Stimulated activated CD4-positive, alpha-beta T cell treated with anti-CD3 and anti-CD28 coated beads, Interleukin-1b, Interleukin-23, amount 100 ng/mL, for 48 hours (primary cell): Measurements from ENCODE around the gene GPAT3.
"Not testable (repeated sequence)": the region's sequence is repeated elsewhere in the genome, so short reads cannot be mapped to it uniquely, and the experiment has no call there.

Experiments
- DNase-seq: peaks from one replicate; pipeline ENCODE4 v3.0.0-alpha.2; 2020

GPAT3 gene

DNA sequence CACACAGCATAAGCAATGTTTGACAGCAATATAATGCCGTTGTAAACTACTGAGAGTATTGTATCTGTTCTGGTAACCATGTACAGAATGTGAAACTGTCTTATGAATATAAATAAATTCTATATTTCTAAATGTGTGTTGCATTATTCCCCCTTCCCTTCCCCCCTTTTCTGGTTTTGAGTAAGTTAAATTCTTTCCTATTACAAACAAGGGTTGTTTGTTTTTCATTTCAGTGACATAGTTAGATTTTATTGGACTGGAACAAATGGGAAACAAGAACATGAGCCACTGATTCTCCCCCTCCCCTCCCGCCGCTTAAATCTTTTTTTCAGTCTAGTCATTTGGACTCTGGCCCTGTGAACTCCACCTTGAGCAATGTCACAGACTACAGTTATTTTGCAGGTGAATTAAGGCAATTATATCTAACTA, 69.8 kb downstream of the GPAT3 start:
- DNase-seq: no peak

DNA sequence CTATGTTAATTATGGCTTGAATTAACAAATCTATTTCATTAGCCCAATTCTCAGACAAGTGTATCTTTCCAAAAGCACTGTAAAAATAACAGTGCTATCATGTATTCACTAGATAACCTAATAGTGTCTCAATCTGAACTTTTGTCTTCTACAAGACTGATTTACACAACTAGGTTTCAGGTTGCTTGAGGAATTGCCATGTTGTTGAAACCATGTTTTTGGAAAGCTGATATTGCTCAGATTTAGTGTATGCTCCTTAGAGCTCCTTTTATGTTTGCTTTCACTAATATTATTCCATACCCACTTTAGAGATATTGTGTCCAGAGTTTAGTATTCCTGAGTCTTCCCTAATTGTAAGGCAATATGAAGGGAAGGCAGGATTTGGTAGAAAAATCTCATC, 70.6 kb downstream of the GPAT3 start:
- DNase-seq: no peak

DNA sequence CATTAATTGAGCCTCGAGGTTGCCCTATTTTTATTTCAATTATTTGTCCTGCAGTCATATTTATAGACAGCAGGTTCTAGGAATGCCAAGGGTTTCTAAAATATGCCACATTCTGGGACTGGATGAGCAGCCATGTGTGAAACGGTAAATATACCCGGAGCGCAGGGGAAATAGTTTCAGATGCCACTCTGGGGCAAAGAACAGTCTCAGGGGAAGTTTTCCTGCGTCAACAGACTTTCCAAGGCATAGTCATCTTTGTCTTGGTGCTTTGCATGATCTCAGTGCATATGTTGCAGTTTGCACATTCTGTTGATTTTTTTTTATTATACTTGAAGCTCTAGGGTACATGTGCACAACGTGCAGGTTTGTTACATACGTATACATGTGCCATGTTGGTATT, 71.0 kb downstream of the GPAT3 start:
- DNase-seq: no peak

DNA sequence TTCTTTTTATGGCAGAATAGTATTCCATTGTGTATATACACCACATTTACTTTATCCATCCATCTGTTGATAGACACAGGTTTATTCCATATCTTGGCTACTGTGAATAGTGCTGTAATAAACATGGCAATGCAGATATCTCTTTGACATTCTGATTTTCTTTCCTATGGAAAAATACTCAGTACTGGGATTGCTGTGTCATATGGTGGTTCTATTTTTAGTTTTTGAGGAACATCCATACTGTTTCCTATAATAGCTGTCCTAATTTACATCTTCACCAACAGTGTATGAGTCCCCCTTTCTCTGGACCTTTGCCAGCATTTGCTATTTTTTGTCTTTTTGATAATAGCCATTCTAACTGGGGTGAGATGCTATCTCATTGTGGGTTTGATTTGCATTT, 73.5 kb downstream of the GPAT3 start:
- DNase-seq: no peak

DNA sequence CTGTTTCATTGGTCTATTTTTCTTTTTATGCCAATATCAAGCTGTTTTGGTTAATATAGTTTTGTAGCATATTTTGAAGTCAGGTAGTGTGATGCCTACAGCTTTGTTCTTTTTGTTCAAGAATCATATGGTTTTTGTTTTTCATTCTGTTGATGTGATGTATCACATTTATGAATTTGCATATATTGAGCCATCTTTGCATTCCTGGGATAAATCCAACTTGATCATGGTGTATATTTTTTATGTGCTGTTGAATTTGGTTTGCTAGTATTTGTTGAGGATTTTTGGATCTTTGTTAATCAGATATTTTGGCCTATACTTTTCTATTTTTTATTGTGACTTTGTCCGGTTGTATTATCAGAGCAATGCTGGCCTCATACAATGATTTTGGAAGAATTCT, 74.8 kb downstream of the GPAT3 start:
- no peak for DNase-seq

DNA sequence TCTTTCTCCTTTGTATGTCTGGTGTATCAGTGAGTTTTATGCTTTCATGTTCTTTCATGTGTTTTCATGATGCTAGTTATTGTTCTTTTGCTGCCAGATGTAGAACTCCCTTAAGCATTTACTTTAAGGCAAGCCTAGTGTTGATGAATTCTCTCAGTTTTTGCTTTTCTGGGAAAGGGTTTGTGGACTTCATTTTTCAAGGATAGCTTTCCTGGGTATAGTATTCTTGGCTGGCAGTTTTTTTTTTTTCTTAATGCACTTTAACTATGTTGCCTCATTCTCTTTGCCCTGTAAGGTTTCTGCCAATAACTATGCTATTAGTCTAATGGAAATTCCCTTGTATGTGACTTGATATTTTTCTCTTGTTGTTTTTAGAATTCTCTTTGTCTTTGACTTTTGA, 77.1 kb downstream of the GPAT3 start:
- no peak for DNase-seq

DNA sequence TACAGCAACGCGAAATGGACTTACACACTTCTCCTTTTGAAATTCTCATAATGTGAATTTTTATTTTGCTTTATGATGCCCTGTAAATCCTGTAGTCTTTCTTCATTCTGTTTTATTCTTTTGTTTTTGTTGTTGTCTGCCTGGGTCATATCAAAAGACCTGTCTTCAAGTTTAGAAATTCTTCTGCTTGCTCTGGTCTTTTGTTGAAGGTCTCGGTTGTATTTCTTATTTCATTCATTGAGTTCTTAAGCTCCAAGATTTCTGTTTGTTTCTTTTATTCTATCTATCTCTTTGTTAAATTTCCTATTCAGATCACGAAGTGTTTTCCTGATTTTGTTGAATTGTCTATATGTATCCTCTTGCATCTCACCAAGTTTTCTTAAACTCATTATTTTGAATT, 78.1 kb downstream of the GPAT3 start:
- DNase-seq: no peak

DNA sequence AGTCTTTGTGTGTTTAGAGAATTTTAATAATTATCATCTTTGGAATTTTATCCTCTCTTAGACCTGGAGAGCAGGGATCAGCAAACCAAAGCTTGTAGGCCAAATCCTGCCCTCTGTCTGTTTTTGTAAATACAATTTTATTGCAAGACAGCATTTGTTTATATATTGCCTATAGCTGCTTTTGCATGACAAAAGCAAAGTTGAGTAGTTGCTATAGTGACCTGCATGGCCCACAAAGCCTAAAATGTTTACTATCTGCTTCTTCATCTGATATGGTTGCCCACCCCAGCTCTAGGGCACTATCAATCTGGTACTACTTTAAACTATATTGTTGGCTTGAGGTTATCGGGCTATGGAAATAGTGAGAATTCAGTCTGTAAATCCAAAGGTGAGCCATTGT, 80.3 kb downstream of the GPAT3 start:
- no peak for DNase-seq

DNA sequence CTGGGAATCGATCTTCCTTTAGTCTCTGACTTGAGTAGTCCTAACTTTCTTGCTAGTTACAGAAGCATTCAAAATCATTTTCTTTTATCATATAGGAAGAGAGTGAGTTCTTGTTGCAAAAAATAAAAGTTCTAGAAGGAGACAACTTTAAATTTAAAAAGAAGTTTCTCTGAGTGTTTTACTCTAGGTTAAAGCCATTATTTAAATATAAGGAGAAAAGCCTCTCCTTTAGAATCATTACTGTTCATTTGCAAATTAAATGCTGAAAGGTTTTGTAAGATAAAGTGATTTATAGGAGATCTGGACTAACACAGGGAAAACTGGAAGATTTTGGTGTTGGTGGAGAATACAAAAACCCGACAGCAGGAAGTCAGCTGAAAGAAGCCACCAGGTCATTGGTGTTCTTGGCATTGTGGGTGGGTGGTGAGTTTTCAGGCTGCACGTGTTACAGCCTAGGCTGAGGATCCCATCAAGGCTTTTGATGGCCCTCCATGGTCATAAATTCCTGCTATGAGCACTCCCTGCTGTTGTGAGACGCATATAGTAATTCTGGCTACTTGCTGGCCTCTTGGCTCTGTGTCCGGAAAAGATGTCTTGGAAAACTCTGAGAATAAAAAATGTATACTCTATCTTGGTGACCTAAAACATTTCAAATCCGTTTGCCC, 81.6 kb downstream of the GPAT3 start:
- DNase-seq: no peak

DNA sequence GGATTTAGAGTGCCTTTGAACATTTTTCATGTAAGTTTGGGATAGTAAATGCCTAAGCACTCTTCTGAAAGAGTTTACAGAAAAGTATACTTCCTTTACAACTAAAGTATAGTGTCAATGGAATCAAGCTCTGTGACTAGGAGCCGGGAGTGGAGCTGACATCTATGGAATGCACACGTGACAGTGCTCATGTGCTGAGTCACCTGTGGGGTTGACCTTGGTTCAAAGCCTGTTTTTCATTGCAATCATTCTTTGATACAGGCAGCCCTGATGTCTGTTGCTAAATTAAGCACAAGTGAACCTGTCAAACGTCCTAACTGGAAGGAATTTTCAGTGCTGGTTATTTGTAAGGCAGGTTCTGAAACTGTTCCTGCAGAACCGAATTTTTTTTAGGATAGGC, 82.5 kb downstream of the GPAT3 start:
- DNase-seq: no peak

DNA sequence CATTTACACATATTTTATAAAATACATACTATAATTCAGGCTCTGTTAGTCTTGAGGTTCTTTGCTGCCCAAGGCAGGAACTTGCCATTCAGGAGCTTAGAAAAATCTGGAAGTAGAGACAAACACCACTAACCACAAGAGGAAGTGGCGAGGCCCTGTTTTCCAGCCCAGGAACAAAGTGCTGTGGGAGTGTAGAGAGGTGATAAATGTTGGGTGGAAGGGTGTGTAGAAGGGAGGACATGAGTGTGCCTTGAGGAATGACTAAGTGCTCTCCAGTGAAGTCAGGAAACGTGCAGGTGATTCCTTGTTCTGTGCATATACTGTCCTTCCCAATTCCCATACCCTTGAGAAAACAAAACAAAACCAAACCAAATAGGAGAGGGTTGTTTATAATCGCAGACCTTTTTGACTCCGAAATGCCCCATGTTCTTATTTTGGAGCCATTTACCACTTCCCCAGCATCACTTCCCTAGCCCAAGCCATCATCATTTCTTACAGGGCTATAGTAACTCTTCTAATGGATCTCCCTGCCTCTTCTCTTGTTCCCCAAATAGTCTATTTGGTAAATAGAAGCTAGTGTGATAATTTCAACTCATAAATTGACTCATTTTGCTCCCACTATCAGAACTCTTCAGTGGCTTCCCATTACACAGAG, 83.2 kb downstream of the GPAT3 start:
- no peak for DNase-seq

DNA sequence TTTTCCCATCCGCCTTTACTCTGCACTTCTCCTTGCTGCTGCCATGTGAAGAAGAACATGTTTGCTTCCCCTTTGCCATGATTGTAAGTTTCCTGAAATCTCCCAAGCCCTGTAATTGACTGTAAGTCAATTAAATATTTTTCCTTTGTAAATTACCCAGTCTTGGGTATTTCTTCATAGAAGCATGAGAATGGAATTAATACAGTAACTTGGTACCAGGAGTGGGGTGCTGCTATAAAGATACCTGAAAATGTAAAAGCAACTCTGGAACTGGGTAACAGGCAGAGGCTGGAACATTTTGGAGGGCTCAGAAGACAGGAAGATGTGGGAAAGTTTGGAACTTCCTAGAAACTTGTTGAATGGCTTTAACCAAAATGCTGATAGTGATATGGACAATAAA, 86.2 kb downstream of the GPAT3 start:
- not testable (repeated sequence) for DNase-seq

DNA sequence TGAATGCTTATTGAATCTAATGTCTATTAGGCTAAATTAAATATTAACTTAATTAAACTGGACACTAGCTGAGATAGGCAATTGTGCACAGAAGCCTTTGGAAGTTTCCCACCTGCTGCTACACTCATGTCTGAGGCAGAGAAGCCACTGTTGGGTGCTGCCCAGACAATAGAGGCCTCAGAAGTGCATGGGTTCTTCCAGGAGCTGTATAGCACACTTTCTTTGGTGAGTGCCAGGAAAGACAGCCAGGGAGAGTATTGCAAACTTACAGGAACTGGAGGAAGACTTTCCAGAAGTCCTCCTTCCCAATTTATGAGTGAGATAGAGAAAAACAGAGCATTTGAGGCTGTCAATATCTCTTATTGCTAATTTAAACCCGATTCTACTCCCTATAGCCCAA, 89.9 kb downstream of the GPAT3 start:
- DNase-seq: no peak

DNA sequence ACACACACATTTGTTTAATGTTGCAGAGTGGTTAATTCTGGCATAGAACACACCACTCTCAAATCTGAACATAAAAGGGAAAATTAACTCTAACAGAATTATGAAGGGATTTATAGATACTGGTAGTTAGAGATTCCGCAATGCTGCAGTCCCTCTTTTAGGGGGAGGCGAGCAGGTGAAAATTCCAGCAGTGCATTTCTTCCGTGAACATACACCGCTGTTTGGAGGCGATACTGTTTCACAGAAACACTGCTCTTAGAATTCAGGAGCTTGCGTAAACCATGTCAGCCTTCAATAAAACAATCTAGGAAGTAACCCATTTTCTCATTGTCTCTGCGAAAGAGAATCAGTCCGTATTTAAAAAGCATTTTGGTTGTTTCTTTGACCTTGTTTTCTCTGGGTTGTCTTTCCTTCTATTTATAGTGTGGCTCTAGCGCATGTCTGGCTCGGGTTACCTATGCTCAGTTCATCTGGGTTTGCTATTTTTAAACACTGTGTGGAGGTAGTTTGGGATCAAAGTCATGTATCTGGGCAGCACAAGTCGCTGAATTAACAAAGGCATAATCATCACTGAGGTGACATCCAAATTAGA, 90.4 kb downstream of the GPAT3 start:
- no peak for DNase-seq

DNA sequence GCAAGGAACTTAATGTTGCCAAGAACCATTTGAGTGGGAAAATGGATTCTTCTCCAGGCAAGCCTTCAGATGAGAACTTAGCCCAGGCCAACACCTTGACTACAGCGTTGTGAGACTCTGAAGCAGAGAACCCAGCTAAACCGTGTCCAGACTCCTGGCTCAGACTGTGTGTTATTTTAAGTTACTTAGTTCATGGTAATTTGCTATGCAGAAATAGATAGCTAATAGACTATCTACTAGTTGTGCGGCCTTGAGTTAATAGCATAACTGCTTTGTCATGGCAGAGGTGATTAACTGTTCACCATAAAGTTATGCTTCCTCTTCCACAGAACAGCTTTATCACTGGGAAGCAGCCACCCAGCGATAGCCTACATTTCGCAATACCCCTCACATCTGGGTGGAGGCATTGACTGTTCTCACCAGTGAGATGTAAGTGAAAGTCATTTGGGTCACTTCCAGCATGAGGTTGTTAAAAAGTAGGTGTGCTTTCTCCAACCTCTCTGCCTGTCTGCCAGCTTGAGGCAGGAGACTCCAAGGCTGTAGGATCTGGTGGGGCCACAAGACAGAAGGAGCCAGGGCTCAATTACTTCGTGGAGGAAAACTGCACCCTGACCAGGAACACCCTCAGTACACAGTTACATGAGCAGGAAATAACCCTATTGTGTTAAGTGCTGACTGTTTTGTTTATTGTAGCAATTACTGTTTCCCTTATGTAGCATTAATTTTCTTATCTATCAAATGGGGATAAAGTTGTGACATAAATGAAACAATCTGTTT, 94.2 kb downstream of the GPAT3 start:
- DNase-seq: no peak

DNA sequence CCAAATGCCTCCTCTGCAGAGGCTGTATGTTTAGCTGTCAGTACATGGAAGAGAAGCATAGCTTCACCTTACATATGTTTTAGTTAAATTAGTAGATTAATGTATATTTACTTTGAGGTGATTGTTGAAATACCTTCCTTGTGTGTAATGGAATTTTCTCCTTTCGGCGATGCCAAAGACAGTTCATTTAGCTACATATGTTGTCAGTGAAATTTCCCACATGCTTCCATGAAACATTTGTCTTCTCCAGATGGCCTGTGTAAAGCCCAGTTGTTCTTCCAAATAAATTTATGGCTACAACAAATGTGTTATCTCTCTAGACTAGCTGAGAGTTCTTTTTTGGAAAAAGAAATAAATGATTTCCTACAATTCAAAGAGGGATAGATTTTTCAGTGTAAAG, 95.2 kb downstream of the GPAT3 start:
- no peak for DNase-seq

DNA sequence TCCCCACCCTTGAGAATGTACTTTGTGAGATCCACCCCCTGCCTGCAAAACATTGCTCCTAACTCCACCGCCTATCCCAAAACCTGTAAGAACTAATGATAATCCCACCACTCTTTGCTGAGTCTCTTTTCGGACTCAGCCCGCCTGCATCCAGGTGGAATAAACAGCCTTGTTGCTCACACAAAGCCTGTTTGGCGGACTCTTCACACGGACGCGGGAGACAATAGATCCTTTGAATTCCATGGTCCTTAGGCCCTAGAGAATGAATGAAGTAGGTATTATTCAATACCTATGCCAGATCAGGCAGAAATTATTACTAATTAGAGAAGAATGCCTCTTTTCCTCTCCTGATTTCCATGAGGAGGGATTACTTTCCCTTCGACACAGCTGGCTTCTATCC, 101.0 kb downstream of the GPAT3 start:
- no peak for DNase-seq

DNA sequence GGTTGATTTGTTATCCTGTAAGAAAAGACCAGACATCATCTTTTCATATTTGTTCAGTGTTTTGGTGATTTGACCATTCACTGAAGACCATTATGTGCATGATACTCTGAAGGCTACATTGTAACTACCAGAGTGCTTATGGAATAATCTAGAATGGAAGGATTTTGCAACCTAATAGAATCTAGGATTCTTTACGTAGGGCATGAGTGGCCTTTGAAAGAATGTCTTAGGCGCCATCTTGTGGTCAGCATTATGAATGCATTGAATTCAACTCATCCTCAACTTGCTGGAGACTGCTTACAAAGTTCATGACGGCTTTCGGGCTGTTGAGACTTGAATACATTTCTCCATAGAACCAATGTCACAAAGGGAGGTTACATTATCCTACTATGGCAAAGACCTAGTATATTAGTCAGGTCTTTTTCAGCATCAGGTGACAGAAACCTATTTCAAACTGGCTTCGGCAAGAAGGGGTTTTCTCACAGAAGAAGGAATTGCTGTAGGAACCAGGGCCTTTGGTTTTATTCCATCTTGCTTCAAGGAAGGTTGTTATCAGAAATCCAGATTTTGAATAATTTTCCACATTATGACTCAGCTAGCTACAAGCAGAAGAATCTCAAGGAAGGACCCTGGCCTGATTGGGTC, 104.1 kb downstream of the GPAT3 start:
- peak; percentile 24 for DNase-seq

DNA sequence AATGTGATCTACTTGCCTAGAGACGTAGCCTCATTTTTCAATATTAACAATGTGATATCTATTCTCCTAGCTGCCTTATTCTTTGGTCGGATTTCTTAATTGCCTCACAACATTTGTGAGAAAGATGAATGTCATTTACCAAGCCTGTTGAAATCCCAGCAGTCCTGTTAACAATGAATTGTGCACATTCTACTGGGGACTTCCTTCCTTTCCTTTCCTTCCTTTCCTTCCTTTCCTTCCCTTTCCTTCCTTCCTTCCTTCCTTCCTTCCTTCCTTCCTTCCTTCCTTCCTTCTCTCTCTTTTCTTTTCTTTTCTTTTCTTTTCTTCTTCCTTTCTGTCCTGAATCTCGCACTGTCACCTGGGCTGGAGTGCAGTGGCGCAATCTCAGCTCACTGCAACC, 107.1 kb downstream of the GPAT3 start:
- DNase-seq: no peak

DNA sequence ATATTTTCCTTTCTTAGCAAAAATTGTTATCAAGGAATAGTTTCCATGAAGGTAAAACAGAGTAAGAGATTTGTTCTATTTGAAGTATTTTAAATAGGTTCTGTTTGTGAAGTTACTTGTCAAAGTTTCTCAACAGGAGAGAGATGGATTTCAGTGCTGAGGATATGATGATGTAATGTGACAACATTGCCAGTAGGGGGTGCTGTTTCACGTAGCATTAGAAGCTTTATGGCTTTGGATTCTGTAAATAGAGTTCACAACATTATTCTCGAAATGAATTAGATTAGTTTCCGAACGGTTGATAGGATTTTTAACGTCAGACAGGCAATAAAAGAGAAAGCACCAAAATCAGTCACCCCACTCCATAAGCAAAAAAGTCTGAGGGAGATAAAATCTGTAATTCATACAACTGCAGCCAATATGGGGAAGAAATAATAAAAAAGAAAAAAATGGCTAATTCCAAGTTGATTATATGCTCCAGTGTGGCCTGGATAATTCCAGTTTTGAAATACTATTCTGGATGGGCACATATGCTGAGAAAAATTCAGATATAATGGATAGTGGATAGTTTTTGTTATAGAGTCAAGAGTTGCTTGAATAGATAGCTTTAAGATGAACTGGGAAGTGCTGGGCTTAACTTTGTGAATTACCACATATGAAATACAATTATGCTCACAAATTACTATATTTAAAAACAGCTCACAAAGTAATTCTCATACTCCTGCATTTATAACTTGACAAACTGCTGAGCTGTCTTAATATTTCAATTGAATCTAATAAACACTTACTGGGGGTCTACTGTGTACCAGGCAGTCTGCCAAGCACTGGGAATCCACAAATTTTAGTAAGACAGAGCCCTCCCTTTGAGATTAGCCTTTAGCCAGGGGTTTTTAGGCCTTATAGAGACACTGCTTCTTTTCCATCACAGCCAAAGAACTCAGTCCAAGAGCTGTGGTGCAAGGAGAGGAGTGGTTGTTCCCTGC, 109.1 kb downstream of the GPAT3 start:
- peak; percentile 15 for DNase-seq

DNA sequence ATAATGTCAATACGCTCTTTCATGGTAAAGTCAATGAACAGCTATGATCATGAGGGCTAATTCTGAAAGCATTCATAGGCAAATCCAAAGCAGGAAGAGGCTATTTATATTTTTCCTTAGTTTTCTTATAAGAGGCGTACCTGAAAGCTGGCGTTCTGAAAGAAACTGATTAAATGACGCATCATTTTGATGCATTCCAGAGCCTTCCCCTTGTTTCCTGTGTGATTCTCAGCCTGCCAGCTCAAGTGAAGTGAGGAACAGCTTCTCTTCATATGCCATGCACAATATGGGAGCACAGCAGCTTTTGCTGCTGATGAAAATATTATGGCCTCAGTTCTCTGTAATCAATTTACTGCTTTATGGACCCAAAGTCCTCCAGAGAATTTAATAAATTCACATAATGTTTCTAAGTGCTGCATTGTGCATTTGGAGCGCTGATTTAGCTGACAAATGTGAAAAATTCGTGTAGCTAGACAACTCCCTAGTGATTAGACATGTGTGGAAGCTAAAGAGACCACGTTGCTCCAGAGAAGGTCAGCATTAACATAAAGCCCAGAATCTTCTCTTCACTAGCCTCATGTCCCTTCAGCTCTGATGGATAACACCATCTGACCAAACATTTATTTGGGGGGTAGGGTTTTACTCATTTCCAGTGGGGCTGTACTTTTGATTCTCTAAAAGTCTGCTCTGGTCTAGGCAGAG, 110.8 kb downstream of the GPAT3 start:
- no peak for DNase-seq
